ENCODE results near the gene AGAP1.

The AGAP1 gene

GRCh38 chr2:236014408-236015131 lies 520.7 kb downstream of the AGAP1 start:
- H3K27me3 Mint-ChIP-seq (ENCODE audit: low read depth) = peaks cover 12% of the 10 kb centered on the region
- H3K4me1 Mint-ChIP-seq (ENCODE audit: low read depth) = no peaks in the 10 kb centered on the region
- no peak overlapping the region for H3K4me3 Mint-ChIP-seq
- no peak overlapping the region for H3K27ac Mint-ChIP-seq
- H3K9me3 Mint-ChIP-seq = no peaks in the 10 kb centered on the region
- H3K36me3 Mint-ChIP-seq (ENCODE audit: low read depth) = no peaks in the 10 kb centered on the region

GRCh38 chr2:236015171-236015570 lies 521.3 kb downstream of the AGAP1 start:
- Mint-ChIP-seq H3K4me3 (no peak overlapping the region), H3K4me1 (ENCODE audit: low read depth) (no peaks in the 10 kb centered on the region), H3K36me3 (ENCODE audit: low read depth) (no peaks in the 10 kb centered on the region), H3K27me3 (ENCODE audit: low read depth) (peaks cover 12% of the 10 kb centered on the region), H3K9me3 (no peaks in the 10 kb centered on the region), H3K27ac (no peak overlapping the region)

GRCh38 chr2:236016496-236016895 lies 522.7 kb downstream of the AGAP1 start:
- Mint-ChIP-seq H3K27ac (no peak overlapping the region), H3K4me3 (no peak overlapping the region)

GRCh38 chr2:236017446-236017845 lies 523.6 kb downstream of the AGAP1 start:
- Mint-ChIP-seq H3K27me3 (ENCODE audit: low read depth) (peaks cover 12% of the 10 kb centered on the region), H3K36me3 (ENCODE audit: low read depth) (no peaks in the 10 kb centered on the region), H3K27ac (no peak overlapping the region), H3K4me1 (ENCODE audit: low read depth) (no peaks in the 10 kb centered on the region), H3K4me3 (no peak overlapping the region), H3K9me3 (no peaks in the 10 kb centered on the region)

More at GRCh38 chr2:236016496-236016895, 522.7 kb downstream of the AGAP1 start:
- no peaks in the 10 kb centered on the region for H3K36me3 Mint-ChIP-seq (ENCODE audit: low read depth)
- H3K4me1 Mint-ChIP-seq (ENCODE audit: low read depth) = no peaks in the 10 kb centered on the region
- peaks cover 12% of the 10 kb centered on the region for H3K27me3 Mint-ChIP-seq (ENCODE audit: low read depth)
- H3K9me3 Mint-ChIP-seq = no peaks in the 10 kb centered on the region

GRCh38 chr2:236019434-236019833 lies 525.6 kb downstream of the AGAP1 start:
- no peaks in the 10 kb centered on the region for H3K36me3 Mint-ChIP-seq (ENCODE audit: low read depth)
- H3K27me3 Mint-ChIP-seq (ENCODE audit: low read depth) = peaks cover 12% of the 10 kb centered on the region
- no peak overlapping the region for H3K4me3 Mint-ChIP-seq
- no peak overlapping the region for H3K27ac Mint-ChIP-seq
- H3K9me3 Mint-ChIP-seq = no peaks in the 10 kb centered on the region
- H3K4me1 Mint-ChIP-seq (ENCODE audit: low read depth) = no peaks in the 10 kb centered on the region

GRCh38 chr2:236021499-236022057 lies 527.7 kb downstream of the AGAP1 start:
- H3K27ac Mint-ChIP-seq = no peak overlapping the region
- no peaks in the 10 kb centered on the region for H3K9me3 Mint-ChIP-seq
- no peaks in the 10 kb centered on the region for H3K27me3 Mint-ChIP-seq (ENCODE audit: low read depth)
- H3K4me3 Mint-ChIP-seq = no peak overlapping the region
- H3K36me3 Mint-ChIP-seq (ENCODE audit: low read depth) = no peaks in the 10 kb centered on the region
- H3K4me1 Mint-ChIP-seq (ENCODE audit: low read depth) = no peaks in the 10 kb centered on the region

- Mint-ChIP-seq H3K27ac (no peak overlapping the region), H3K36me3 (ENCODE audit: low read depth) (no peaks in the 10 kb centered on the region), H3K27me3 (ENCODE audit: low read depth) (no peaks in the 10 kb centered on the region), H3K9me3 (no peaks in the 10 kb centered on the region), H3K4me3 (no peak overlapping the region), H3K4me1 (ENCODE audit: low read depth) (no peaks in the 10 kb centered on the region)
These were observed 528.3 kb downstream of the AGAP1 start for GRCh38 chr2:236022128-236022527.

GRCh38 chr2:236025892-236026291 lies 532.0 kb downstream of the AGAP1 start:
- Mint-ChIP-seq H3K4me3 (no peak overlapping the region), H3K4me1 (ENCODE audit: low read depth) (no peaks in the 10 kb centered on the region), H3K27me3 (ENCODE audit: low read depth) (no peaks in the 10 kb centered on the region), H3K36me3 (ENCODE audit: low read depth) (no peaks in the 10 kb centered on the region), H3K9me3 (peaks cover 5% of the 10 kb centered on the region), H3K27ac (no peak overlapping the region)

GRCh38 chr2:236026841-236027240 lies 533.0 kb downstream of the AGAP1 start:
- H3K4me1 Mint-ChIP-seq (ENCODE audit: low read depth) = no peaks in the 10 kb centered on the region
- H3K9me3 Mint-ChIP-seq = peaks cover 8% of the 10 kb centered on the region
- no peak overlapping the region for H3K27ac Mint-ChIP-seq
- H3K4me3 Mint-ChIP-seq = no peak overlapping the region
- H3K36me3 Mint-ChIP-seq (ENCODE audit: low read depth) = no peaks in the 10 kb centered on the region
- no peaks in the 10 kb centered on the region for H3K27me3 Mint-ChIP-seq (ENCODE audit: low read depth)

- H3K4me1 Mint-ChIP-seq (ENCODE audit: low read depth) = no peaks in the 10 kb centered on the region
- no peak overlapping the region for H3K4me3 Mint-ChIP-seq
- no peaks in the 10 kb centered on the region for H3K36me3 Mint-ChIP-seq (ENCODE audit: low read depth)
- no peaks in the 10 kb centered on the region for H3K27me3 Mint-ChIP-seq (ENCODE audit: low read depth)
- H3K9me3 Mint-ChIP-seq = peaks cover 8% of the 10 kb centered on the region
- no peak overlapping the region for H3K27ac Mint-ChIP-seq
These were observed 534.2 kb downstream of the AGAP1 start for GRCh38 chr2:236028066-236028465.

- H3K36me3 Mint-ChIP-seq (ENCODE audit: low read depth) = no peaks in the 10 kb centered on the region
- no peak overlapping the region for H3K4me3 Mint-ChIP-seq
- H3K27ac Mint-ChIP-seq = no peak overlapping the region
- H3K27me3 Mint-ChIP-seq (ENCODE audit: low read depth) = no peaks in the 10 kb centered on the region
- H3K9me3 Mint-ChIP-seq = peaks cover 8% of the 10 kb centered on the region
- no peaks in the 10 kb centered on the region for H3K4me1 Mint-ChIP-seq (ENCODE audit: low read depth)
These were observed 539.6 kb downstream of the AGAP1 start for GRCh38 chr2:236033462-236033861.

GRCh38 chr2:236034974-236035373 lies 541.1 kb downstream of the AGAP1 start:
- Mint-ChIP-seq H3K4me3 (no peak overlapping the region), H3K27me3 (ENCODE audit: low read depth) (no peaks in the 10 kb centered on the region), H3K4me1 (ENCODE audit: low read depth) (no peaks in the 10 kb centered on the region), H3K27ac (no peak overlapping the region), H3K9me3 (peaks cover 8% of the 10 kb centered on the region), H3K36me3 (ENCODE audit: low read depth) (no peaks in the 10 kb centered on the region)

- no peak overlapping the region for H3K27ac Mint-ChIP-seq
- no peaks in the 10 kb centered on the region for H3K4me1 Mint-ChIP-seq (ENCODE audit: low read depth)
- peaks cover 1% of the 10 kb centered on the region for H3K9me3 Mint-ChIP-seq
- no peaks in the 10 kb centered on the region for H3K36me3 Mint-ChIP-seq (ENCODE audit: low read depth)
- H3K27me3 Mint-ChIP-seq (ENCODE audit: low read depth) = no peaks in the 10 kb centered on the region
- no peak overlapping the region for H3K4me3 Mint-ChIP-seq
These were observed 542.2 kb downstream of the AGAP1 start for GRCh38 chr2:236036045-236036444.

GRCh38 chr2:236038096-236038495 lies 544.3 kb downstream of the AGAP1 start:
- H3K27me3 Mint-ChIP-seq (ENCODE audit: low read depth) = no peaks in the 10 kb centered on the region
- H3K36me3 Mint-ChIP-seq (ENCODE audit: low read depth) = no peaks in the 10 kb centered on the region
- no peak overlapping the region for H3K4me3 Mint-ChIP-seq
- H3K4me1 Mint-ChIP-seq (ENCODE audit: low read depth) = no peaks in the 10 kb centered on the region
- H3K27ac Mint-ChIP-seq = no peak overlapping the region
- no peaks in the 10 kb centered on the region for H3K9me3 Mint-ChIP-seq

- Mint-ChIP-seq H3K4me3 (no peak overlapping the region), H3K9me3 (no peaks in the 10 kb centered on the region), H3K36me3 (ENCODE audit: low read depth) (no peaks in the 10 kb centered on the region), H3K4me1 (ENCODE audit: low read depth) (no peaks in the 10 kb centered on the region), H3K27ac (no peak overlapping the region), H3K27me3 (ENCODE audit: low read depth) (no peaks in the 10 kb centered on the region)
These were observed 546.9 kb downstream of the AGAP1 start for GRCh38 chr2:236040600-236041328.

Data from T-helper 1 cell treated with Interleukin-12 subunit alpha and Interleukin-12 subunit beta and Interleukin-4 antibody, amounts not matched to agents 30 μg/mL and 1 μg/mL, for 36 hours (primary cell).